GM12864 (cell line): ENCODE results near the gene LCN12.
A peak's percentile ranks its signal among the peaks of the same experiment; 100 is the strongest.

Experiments
- DNase-seq: peaks from one replicate; pipeline ENCODE4 v3.0.0-alpha.2; 2011; ENCODE audit warnings: low read depth
- H3K4me3 ChIP-seq: 2 replicates; pipeline ENCODE4 v1.5.1; 2011; ENCODE audit warnings: mild to moderate bottlenecking, low read depth, low read length, control low read depth
- CTCF ChIP-seq: IDR thresholded peaks from 2 replicates; pipeline ENCODE4 v1.5.1; 2011; ENCODE audit warnings: low read depth, mild to moderate bottlenecking, moderate library complexity, low read length, control low read depth, inconsistent platforms; ENCODE audit errors: missing control alignments

Gene LCN12

GRCh38 chr9:136942112-136942880 lies 9.8 kb upstream of the LCN12 start:
- no peak overlapping the region for H3K4me3 ChIP-seq
- DNase-seq: no peak

GRCh38 chr9:136942881-136943230 lies 9.2 kb upstream of the LCN12 start:
- TF ChIP-seq CTCF: no peak
- peak overlapping the region; percentile 83 for H3K4me3 ChIP-seq
- DNase-seq: no peak

More at GRCh38 chr9:136942112-136942880, 9.8 kb upstream of the LCN12 start:
- no peak for TF ChIP-seq CTCF

GRCh38 chr9:136943291-136944211 lies 8.5 kb upstream of the LCN12 start:
- DNase-seq: no peak
- TF ChIP-seq CTCF: no peak

GRCh38 chr9:136944212-136944518 lies 7.9 kb upstream of the LCN12 start:
- no peak for DNase-seq
- peak overlapping the region; percentile 83 for H3K4me3 ChIP-seq
- TF ChIP-seq CTCF: peak; percentile 12

More at GRCh38 chr9:136943291-136944211, 8.5 kb upstream of the LCN12 start:
- H3K4me3 ChIP-seq: peak overlapping the region; percentile 83

- peak within 1 kb of the TSS; percentile 83 for H3K4me3 ChIP-seq
- peak; percentile 60 for DNase-seq
- TF ChIP-seq CTCF: peak; percentile 91
Observed at GRCh38 chr9:136944519-136945332, 7.3 kb upstream of the LCN12 start, which contains the start of the genes C8G and FBXW5. Gene C8G, plus strand, starts transcription at chr9:136945243. Its CDS starts 78 bp downstream, at chr9:136945321. Gene FBXW5, minus strand, starts transcription at chr9:136944738. Its CDS starts 655 bp downstream, at chr9:136944083.
